Activated CD4-positive, CD25-positive, alpha-beta regulatory T cell treated with anti-CD3 and anti-CD28 coated beads, Interleukin-2, amount 50 U/mL, for 16 hours (primary cell): Measurements from ENCODE around the gene HMGN3.
A peak's percentile ranks its signal among the peaks of the same experiment; 100 is the strongest.
"Not testable (repeated sequence)": the region's sequence is repeated elsewhere in the genome, so short reads cannot be mapped to it uniquely, and the experiment has no call there.

ENCODE experiments used
- DNase-seq: peaks from one replicate; pipeline ENCODE4 v3.0.0-alpha.2; 2020; ENCODE audit warnings: low read depth, low spot score

HMGN3 gene

GRCh38 chr6:79234150-79235022 is at the start of gene HMGN3:
Gene HMGN3, minus strand, starts transcription at chr6:79234682.
- DNase-seq = peak; percentile 74

- no peak for DNase-seq
Observed at GRCh38 chr6:79280756-79281155, 46.3 kb upstream of the HMGN3 start.

- DNase-seq = no peak
Observed at GRCh38 chr6:79277109-79277508, 42.6 kb upstream of the HMGN3 start.

DNA sequence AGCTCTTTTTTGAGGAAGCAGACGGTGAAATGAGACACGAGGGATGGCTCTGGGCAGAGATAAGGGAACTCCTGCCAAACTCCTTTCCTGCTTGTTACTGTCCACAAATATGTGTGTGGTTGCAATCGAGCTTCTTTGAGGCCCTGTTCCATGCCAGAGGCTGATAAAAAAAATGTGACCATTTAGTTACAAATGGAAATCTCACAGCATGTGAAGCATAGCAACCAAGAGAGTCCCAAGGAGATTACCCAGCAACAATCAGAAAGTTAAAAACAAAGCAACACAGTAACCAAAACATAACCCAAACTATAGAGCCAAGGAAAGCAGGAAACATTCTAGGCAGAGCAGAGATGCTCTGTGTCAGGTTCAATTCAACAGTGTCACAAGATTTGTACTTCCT is 35.4 kb upstream of the HMGN3 start:
- DNase-seq = no peak

- no peak for DNase-seq
Observed at GRCh38 chr6:79267128-79267527, 32.6 kb upstream of the HMGN3 start.

- no peak for DNase-seq
Observed at GRCh38 chr6:79266051-79266450, 31.6 kb upstream of the HMGN3 start.

- DNase-seq = no peak
Observed at GRCh38 chr6:79263359-79263758, 28.9 kb upstream of the HMGN3 start.

GRCh38 chr6:79261666-79262065 is 27.2 kb upstream of the HMGN3 start:
- no peak for DNase-seq

GRCh38 chr6:79260772-79261171 is 26.3 kb upstream of the HMGN3 start:
- no peak for DNase-seq

DNA sequence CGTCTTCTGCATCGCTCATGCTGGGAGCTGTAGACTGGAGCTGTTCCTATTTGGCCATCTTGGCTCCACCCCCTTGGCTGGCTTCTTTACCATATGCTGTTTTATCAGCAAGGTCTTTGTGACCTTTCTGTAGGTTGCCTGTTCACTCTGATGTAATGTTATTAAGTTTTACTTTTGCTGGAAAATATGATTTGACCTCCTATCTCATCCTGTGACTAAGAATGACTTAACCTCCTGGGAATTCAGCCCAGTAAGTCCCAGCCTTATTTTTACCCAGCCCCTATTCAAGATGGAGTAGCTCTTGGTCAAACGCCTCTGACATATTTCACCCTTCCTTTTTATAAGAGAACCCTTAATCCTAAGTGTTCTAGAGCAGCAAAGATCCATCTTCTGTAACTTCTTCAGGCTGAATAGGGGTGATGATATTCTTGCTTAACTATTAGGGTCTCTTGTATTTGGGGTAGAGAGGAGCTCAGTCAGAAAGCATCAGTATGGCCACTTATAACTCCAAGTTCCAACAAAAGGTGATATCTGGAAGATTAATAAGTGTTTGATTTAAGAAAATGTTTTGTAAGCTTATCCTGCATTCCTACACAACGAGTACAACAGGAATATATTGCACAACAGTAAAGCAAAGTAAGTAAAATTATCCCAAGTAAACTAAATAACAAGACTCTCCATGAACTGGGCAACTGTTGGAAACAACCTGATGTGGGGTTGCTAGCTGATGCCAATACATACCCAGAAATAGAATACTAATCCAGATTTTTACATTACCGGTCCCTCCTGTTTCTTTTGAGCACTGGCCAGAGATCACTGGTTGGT is 23.1 kb upstream of the HMGN3 start:
- DNase-seq = no peak

- DNase-seq = not testable (repeated sequence)
Observed at GRCh38 chr6:79256770-79257169, 22.3 kb upstream of the HMGN3 start.

GRCh38 chr6:79255086-79255485 is 20.6 kb upstream of the HMGN3 start:
- DNase-seq = not testable (repeated sequence)

DNA sequence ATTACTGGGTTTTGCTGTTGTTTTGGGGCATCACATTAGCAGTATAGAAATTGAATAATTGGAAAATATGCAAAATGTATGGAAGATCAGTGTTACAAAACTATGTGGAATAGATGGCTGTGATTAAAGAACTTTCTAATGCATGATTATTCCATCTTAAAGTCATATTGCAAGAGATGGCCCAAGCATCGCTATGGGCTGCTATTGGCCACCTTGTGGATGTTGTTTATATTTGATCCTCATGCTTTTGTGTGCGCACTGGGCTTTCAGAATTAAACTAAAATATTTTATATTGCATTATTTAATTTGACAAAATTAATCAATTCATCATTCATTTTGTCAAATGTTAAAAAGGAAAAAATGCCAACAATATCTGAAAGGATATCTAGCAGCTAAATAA is 16.1 kb upstream of the HMGN3 start:
- no peak for DNase-seq

DNA sequence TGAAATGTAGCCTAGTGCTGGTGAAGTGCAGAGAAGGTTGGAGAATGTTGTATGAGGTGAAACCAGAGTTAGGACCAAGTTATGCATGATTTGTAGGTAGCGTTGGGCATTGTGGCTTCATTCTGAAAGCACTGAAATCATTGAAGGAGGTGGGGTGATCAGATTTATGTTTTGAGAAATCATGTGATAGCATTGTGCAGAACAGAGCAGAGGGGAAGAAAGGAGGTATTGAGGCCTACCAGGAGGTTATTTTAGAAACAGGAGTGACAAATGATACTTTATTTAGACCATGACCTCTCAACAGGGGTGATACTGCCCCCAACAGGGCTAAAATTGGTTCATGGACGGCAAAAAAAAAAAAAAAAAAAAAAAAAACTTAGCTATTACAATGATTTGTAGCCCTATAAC is 15.6 kb upstream of the HMGN3 start:
- no peak for DNase-seq

DNA sequence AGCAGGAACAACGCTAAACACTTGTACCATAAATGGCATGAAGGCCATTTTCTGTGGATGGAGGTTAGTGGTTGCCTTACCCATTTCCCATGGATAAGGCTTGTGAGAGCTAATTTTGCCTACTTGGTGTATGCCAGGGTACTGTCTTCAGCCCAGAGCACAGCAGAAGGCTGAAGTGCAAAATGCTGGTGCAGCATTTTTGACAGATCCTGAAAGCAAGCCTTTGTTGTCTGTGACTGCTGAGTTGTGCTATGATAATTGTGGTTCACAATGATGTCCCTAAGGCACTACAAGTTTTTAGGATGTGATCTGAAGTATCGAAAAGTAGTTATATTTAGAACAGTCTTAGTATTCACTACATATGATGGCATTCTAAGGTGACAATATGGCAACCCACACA is 14.7 kb upstream of the HMGN3 start:
- no peak for DNase-seq

DNA sequence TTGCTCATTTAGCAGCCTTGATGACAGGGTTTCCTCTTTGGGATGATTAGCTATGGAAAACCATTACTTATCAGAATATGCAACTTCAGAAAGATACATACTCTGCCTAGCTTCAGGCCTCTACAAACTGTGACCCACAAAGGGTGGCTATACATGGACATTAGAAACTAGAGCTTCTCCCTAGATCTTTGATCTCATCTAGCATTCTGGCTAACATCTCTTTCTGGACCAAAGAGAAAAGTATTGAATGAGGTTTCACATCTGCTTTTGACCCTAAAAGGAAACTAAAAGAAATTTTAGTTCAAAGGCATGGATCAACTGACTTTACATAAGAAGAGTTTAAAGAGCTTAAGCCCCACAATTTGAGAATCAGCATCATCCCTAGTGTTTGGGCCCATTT is 12.4 kb upstream of the HMGN3 start:
- no peak for DNase-seq

GRCh38 chr6:79241228-79241627 is 6.7 kb upstream of the HMGN3 start:
- no peak for DNase-seq

DNA sequence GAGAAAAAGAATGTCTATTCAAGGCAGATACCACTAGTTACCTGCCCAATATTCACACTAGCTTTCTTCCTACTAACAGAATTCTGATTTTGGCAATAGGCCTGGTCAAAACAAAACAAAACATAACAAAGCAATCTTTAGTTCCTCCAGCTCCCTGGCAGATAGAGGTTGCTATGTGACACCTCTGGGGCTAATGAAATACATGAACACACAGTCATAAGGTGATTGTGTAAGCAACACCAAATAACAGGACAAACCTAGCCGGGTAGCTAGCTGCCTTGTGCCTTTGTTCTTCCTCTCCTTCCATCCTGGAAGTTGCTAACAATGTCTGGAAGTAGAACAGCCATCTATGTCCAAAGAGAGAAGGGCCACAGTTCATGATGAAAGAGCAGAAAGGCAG is 6.0 kb upstream of the HMGN3 start:
- no peak for DNase-seq

DNA sequence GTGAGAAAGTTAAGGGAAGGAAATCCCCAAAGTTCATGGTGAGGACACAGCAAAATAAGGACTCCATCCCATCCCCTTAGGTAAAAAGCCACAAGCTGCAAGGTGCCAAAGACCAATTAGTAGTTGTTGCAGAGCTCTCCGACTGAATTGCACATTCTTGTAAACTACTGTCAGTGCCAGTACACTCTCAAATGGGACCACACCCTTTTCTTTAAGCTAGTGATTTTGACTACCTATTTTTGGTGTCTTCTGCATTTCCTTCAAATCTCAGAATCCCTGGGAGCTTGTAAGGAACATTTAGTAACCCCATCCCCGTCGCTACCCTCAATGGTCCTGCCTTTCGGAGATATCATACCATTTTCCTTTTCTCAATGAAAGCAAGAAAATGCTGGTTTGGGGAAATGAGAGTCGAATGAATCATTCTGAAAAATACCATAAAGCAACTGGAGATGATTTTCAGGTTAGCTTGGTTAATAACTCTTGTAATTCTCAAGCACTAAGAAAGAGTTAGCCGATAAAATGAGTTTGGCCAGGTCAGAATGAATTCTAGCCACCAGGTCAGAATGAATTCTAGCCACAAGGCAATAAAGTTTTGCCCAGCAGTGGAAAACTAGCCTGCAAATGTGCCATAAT is 5.2 kb upstream of the HMGN3 start:
- no peak for DNase-seq

DNA sequence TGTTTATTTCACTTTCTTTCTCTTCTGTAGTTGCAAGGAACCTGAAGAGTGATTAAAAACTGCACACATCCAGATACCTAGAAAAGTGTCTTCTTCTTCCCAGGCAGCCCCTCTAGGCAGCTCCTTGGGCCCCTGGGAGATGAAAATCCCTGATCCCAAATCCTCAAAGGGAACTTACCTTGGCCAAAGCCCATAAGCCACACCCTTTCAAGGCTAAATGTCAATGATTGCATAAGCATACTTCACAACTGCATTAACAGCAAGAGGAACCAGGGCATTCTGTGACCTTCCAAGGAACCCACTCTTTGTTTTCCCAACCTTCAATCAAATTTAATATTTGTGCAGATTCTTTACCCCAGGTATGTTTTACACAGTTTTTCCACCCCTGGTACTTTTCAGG is 4.4 kb upstream of the HMGN3 start:
- DNase-seq = no peak

- no peak for DNase-seq
Observed at GRCh38 chr6:79236711-79237110, 2.2 kb upstream of the HMGN3 start.

- DNase-seq = peak; percentile 27
Observed at GRCh38 chr6:79233611-79234149, 802 bp downstream of the HMGN3 start.
